K562 (cell line): Measurements from ENCODE around the gene HBB. TPM values are rescaled to one million over a fixed set of nuclear protein-coding genes. Genes with fewer than 3 reads are reported as not detected.

Source experiments
- ATAC-seq: fragments of 200-7000 bp; cut with Tn5 transposase; 3 replicates; pipeline ENCODE4 v1.9.1; 2020; ENCODE audit warnings: moderate library complexity
- BruUV-seq: library from RNA; stranded (reverse); fragments of 400-500 nt; replicated peaks from 2 replicates; lab custom pipeline; 2021; lab: Mats Ljungman, UMichigan
- CTCF ChIA-PET: fragments of 300-600 bp; formaldehyde crosslinking; extraction: SDS; loops from one replicate; lab custom pipeline; 2021; ENCODE audit warnings: low intra/inter-chr PET ratio; lab: Yijun Ruan, JAX
- POLR2A ChIA-PET: fragments of 300-600, 350-650 bp; sonication (Branson Sonifier 250); formaldehyde crosslinking; extraction: SDS; loops from one replicate; lab custom pipeline; 2021; ENCODE audit warnings: antibody characterized with exemption, inconsistent platforms; lab: Yijun Ruan, JAX
- DNase-seq, 4 experiments: peaks; one replicate each; pipeline versions ENCODE4 v3.0.0 to v3.0.0-alpha.2; 2011 to 2018; ENCODE audit warnings: low spot score in 3 of 4, mixed read lengths in 3 of 4; ENCODE audit errors: extremely low read depth in 1 of 4
- FAIRE-seq: peaks from 2 replicates; lab custom pipeline; 2011; peaks lifted over from hg19 to GRCh38; lab: Jason Lieb, UNC
- H2AFZ ChIP-seq: 2 replicates; pipeline ENCODE4 v1.6.0; 2011; ENCODE audit warnings: low read depth, low read length, control low read depth, inconsistent platforms
- H3K27ac ChIP-seq: fragments of 200-600 bp; 3 replicates; pipeline ENCODE4 v1.8.0; 2011; ENCODE audit warnings: low read depth, mild to moderate bottlenecking, control low read depth, inconsistent platforms, low read length, moderate library complexity, mixed read lengths; ENCODE audit errors: extremely low read depth
- H3K27me3 ChIP-seq, 2 experiments: fragments of 300-600 bp in 1 of 2; 2 replicates in 1 of 2; 3 replicates in 1 of 2; pipeline versions ENCODE4 v1.6.0 to v1.8.0; 2011; ENCODE audit warnings: inconsistent platforms in 2 of 2, low read length in 2 of 2, mild to moderate bottlenecking in 1 of 2, mixed read lengths in 1 of 2, moderate library complexity in 1 of 2; ENCODE audit not compliant: control insufficient read depth in 2 of 2, insufficient read depth in 2 of 2
- H3K36me3 ChIP-seq: fragments of 300-600 bp; 3 replicates; pipeline ENCODE4 v1.8.0; 2011; ENCODE audit warnings: mild to moderate bottlenecking, low read length, inconsistent platforms; ENCODE audit not compliant: control insufficient read depth, insufficient read depth
- H3K4me1 ChIP-seq, 2 experiments: fragments of 200-600 bp in 1 of 2; replicated peaks in 1 of 2; 2 replicates in 1 of 2; 3 replicates in 1 of 2; pipeline versions ENCODE4 v1.5.1 to v1.8.0; 2011; ENCODE audit warnings: inconsistent platforms in 2 of 2, low read length in 2 of 2, mild to moderate bottlenecking in 1 of 2, mixed read lengths in 1 of 2, moderate library complexity in 1 of 2; ENCODE audit not compliant: control insufficient read depth in 2 of 2, insufficient read depth in 2 of 2
- H3K4me2 ChIP-seq: 2 replicates; pipeline ENCODE4 v1.6.1; 2011; ENCODE audit warnings: low read length, control low read depth, inconsistent platforms, mixed read lengths; ENCODE audit not compliant: insufficient read depth
- H3K4me3 ChIP-seq: fragments of 200-600 bp; sonication (generic), shearing (Covaris generic); 2 replicates; pipeline ENCODE4 v1.5.1; 2016; ENCODE audit warnings: control low read depth, inconsistent platforms
- H3K79me2 ChIP-seq: fragments of 200-600 bp; 3 replicates; pipeline ENCODE4 v1.8.0; 2011; ENCODE audit warnings: low read length, inconsistent platforms; ENCODE audit not compliant: control insufficient read depth, insufficient read depth
- H3K9ac ChIP-seq, 2 experiments: 2 replicates each; pipeline versions ENCODE4 v1.6.0 to v1.6.1; 2011; ENCODE audit warnings: low read depth in 2 of 2, low read length in 2 of 2, control low read depth in 1 of 2, inconsistent platforms in 1 of 2, mild to moderate bottlenecking in 1 of 2, mixed read lengths in 1 of 2; ENCODE audit not compliant: insufficient read depth in 1 of 2
- H3K9me1 ChIP-seq: one replicate; pipeline ENCODE4 v1.6.0; 2011; ENCODE audit warnings: inconsistent platforms, mild to moderate bottlenecking, low read length, moderate library complexity; ENCODE audit not compliant: control insufficient read depth, insufficient read depth
- H3K9me3 ChIP-seq: replicated peaks from 2 replicates; pipeline ENCODE4 v1.5.1; 2011; ENCODE audit warnings: low read depth, low read length, inconsistent platforms; ENCODE audit not compliant: control insufficient read depth, insufficient read depth
- H4K20me1 ChIP-seq: replicated peaks from 2 replicates; pipeline ENCODE4 v1.6.1; 2011; ENCODE audit warnings: low read length, inconsistent platforms, mixed read lengths; ENCODE audit not compliant: control insufficient read depth, insufficient read depth
- CHD2 ChIP-seq: IDR thresholded peaks from 2 replicates; pipeline ENCODE4 v1.6.1; 2011; ENCODE audit warnings: low read depth, low read length
- DACH1 ChIP-seq: fragments of 450-650 bp; IDR thresholded peaks from 2 replicates; pipeline ENCODE4 v1.6.1; 2018; ENCODE audit not compliant: partially characterized antibody
- MLX ChIP-seq, 2 experiments: fragments of 450-650 bp in 1 of 2; sonication (generic) in 1 of 2; formaldehyde crosslinking; conservative IDR thresholded peaks; 2 replicates each; pipeline versions ENCODE4 v1.4.0 to v1.8.1; 2020 to 2022; ENCODE audit warnings: mild to moderate bottlenecking in 1 of 2, missing genetic modification reagents in 1 of 2
- NONO ChIP-seq, 2 experiments: fragments of 200-400 bp in 1 of 2; fragments of 450-650 bp in 1 of 2; formaldehyde crosslinking in 1 of 2; IDR thresholded peaks; 2 replicates each; pipeline ENCODE4 v1.6.1; 2017; ENCODE audit warnings: low read depth in 2 of 2, mild to moderate bottlenecking in 2 of 2, moderate library complexity in 2 of 2, low read length in 1 of 2
- PHF20 ChIP-seq: fragments of 450-650 bp; IDR thresholded peaks from 2 replicates; pipeline ENCODE4 v1.6.1; 2018; ENCODE audit not compliant: partially characterized antibody
- POLR2A ChIP-seq: fragments of 450-650 bp; conservative IDR thresholded peaks from 2 replicates; pipeline ENCODE4 v1.6.1; 2016
- RFX1 ChIP-seq: fragments of 450-650 bp; IDR thresholded peaks from 2 replicates; pipeline ENCODE4 v1.6.1; 2016; ENCODE audit warnings: mild to moderate bottlenecking, moderate library complexity
- SETDB1 ChIP-seq: IDR thresholded peaks from one replicate; pipeline ENCODE4 v1.6.1; 2012; ENCODE audit warnings: low read length, control low read depth, inconsistent platforms
- WGBS: fragments of 100-300 bp; shearing (Covaris generic); methylation state at CpG from one replicate; pipeline ENCODE4 v1.1.6; 2016; ENCODE audit warnings: low coverage, mixed read lengths; ENCODE audit not compliant: insufficient coverage; ENCODE audit errors: missing lambda C conversion rate; 5-methylcytosine and 5-hydroxymethylcytosine counted together
- in situ Hi-C: fragments of 300-500 bp; cut with MboI; formaldehyde crosslinking; loops from 4 replicates; pipeline ENCODE4 v1.15.0; 2018; ENCODE audit warnings: inconsistent platforms, mixed read lengths
- intact Hi-C: fragments of 100-400 bp; cut with micrococcal nuclease; formaldehyde crosslinking; loops from 2 replicates; pipeline ENCODE4 v1.14.2; 2022
- polyA plus RNA-seq, 8 experiments: library from polyadenylated mRNA; depleted of rRNA in 4 of 8; stranded (reverse) in 5 of 8; unstranded in 3 of 8; fragments of >200 nt; fragmentation: Nextera tagmentation in 2 of 8; fragmentation: Illumina TruSeq in 1 of 8; extraction: Ambion mirVana in 2 of 8; extraction: Trizol in 1 of 8; gene quantifications; 2 replicates each; pipeline versions ENCODE4 v1.2.1 to v1.2.3, GENCODE V29; 2011 to 2014; ENCODE audit warnings: inconsistent platforms in 1 of 8, missing spikeins in 1 of 8
- total RNA-seq, 7 experiments: library from RNA; depleted of rRNA in 6 of 7; stranded (reverse); fragments of >200 nt in 6 of 7; fragmentation: Illumina TruSeq in 2 of 7; extraction: Trizol in 2 of 7; gene quantifications; 2 replicates each; pipeline versions ENCODE4 v1.2.1 to v1.2.3, GENCODE V29; 2011 to 2021; ENCODE audit warnings: low replicate concordance in 1 of 7
- TF ChIP-seq, protein P1 (sequence below): fragments of 450-650 bp; IDR thresholded peaks from 2 replicates; pipeline ENCODE4 v1.6.1; 2016; ENCODE audit warnings: low read depth
- TF ChIP-seq, protein P2 (sequence below): fragments of 250-450 bp; sonication (Bioruptor Pico); IDR thresholded peaks from 2 replicates; pipeline ENCODE4 v1.5.0; 2021
- TF ChIP-seq, protein P3 (sequence below): sonication (generic); formaldehyde crosslinking; IDR thresholded peaks from 2 replicates; pipeline ENCODE4 v1.8.0; 2022; ENCODE audit warnings: missing genetic modification reagents, mild to moderate bottlenecking, borderline replicate concordance

The HBB gene
- total and polyA plus RNA-seq, 9 of the 15 experiments (the other 6 are each of a cell fraction or from before 2014, with no cell fraction given): 0.33 to 3.4 (median 1.2) TPM; not detected in 2

- no peaks in the 10 kb centered on the region; the same call in 2 of the 3 replicates for H3K36me3 ChIP-seq
- peaks cover 11 to 36% of the 10 kb centered on the region in 2 experiments for H3K4me1 ChIP-seq
- H3K4me3 ChIP-seq: no peak overlapping the region
- no peaks in the 10 kb centered on the region for H3K27me3 ChIP-seq
- no peak for ATAC-seq
- H4K20me1 ChIP-seq: no peaks in the 10 kb centered on the region
- ChIA-PET POLR2A (interaction anchor here (1.3 kb wide), 1 partner anchor 9 kb away, joined by 10 read pairs; no protein-coding TSS in a partner anchor), CTCF (no interaction called here)
- no peak overlapping the region for H3K27ac ChIP-seq
- no peak for DNase-seq
- FAIRE-seq: no peak
- TF ChIP-seq POLR2A: no peak
- TF ChIP-seq CHD2: no peak
- TF ChIP-seq RFX1: peak; percentile 53
- no peak for TF ChIP-seq PHF20
- TF ChIP-seq, protein P1, sequence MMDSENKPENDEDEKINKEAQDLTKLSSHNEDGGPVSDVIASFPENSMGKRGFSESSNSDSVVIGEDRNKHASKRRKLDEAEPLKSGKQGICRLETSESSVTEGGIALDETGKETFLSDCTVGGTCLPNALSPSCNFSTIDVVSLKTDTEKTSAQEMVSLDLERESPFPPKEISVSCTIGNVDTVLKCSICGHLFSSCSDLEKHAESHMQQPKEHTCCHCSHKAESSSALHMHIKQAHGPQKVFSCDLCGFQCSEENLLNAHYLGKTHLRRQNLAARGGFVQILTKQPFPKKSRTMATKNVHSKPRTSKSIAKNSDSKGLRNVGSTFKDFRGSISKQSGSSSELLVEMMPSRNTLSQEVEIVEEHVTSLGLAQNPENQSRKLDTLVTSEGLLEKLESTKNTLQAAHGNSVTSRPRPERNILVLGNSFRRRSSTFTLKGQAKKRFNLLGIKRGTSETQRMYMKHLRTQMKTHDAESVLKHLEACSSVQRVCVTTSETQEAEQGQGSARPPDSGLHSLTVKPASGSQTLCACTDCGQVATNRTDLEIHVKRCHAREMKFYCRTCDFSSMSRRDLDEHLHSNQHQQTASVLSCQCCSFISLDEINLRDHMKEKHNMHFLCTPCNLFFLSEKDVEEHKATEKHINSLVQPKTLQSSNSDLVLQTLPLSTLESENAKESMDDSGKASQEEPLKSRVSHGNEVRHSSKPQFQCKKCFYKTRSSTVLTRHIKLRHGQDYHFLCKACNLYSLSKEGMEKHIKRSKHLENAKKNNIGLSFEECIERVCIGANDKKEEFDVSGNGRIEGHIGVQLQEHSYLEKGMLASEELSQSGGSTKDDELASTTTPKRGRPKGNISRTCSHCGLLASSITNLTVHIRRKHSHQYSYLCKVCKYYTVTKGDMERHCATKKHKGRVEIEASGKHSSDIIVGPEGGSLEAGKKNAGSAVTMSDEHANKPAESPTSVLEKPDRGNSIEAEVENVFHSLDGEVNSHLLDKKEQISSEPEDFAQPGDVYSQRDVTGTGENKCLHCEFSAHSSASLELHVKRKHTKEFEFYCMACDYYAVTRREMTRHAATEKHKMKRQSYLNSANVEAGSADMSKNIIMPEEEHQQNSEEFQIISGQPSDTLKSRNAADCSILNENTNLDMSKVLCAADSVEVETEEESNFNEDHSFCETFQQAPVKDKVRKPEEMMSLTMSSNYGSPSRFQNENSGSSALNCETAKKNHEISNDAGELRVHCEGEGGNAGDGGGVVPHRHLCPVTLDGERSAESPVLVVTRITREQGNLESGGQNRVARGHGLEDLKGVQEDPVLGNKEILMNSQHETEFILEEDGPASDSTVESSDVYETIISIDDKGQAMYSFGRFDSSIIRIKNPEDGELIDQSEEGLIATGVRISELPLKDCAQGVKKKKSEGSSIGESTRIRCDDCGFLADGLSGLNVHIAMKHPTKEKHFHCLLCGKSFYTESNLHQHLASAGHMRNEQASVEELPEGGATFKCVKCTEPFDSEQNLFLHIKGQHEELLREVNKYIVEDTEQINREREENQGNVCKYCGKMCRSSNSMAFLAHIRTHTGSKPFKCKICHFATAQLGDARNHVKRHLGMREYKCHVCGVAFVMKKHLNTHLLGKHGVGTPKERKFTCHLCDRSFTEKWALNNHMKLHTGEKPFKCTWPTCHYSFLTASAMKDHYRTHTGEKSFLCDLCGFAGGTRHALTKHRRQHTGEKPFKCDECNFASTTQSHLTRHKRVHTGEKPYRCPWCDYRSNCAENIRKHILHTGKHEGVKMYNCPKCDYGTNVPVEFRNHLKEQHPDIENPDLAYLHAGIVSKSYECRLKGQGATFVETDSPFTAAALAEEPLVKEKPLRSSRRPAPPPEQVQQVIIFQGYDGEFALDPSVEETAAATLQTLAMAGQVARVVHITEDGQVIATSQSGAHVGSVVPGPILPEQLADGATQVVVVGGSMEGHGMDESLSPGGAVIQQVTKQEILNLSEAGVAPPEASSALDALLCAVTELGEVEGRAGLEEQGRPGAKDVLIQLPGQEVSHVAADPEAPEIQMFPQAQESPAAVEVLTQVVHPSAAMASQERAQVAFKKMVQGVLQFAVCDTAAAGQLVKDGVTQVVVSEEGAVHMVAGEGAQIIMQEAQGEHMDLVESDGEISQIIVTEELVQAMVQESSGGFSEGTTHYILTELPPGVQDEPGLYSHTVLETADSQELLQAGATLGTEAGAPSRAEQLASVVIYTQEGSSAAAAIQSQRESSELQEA: no peak
- TF ChIP-seq, protein P2, sequence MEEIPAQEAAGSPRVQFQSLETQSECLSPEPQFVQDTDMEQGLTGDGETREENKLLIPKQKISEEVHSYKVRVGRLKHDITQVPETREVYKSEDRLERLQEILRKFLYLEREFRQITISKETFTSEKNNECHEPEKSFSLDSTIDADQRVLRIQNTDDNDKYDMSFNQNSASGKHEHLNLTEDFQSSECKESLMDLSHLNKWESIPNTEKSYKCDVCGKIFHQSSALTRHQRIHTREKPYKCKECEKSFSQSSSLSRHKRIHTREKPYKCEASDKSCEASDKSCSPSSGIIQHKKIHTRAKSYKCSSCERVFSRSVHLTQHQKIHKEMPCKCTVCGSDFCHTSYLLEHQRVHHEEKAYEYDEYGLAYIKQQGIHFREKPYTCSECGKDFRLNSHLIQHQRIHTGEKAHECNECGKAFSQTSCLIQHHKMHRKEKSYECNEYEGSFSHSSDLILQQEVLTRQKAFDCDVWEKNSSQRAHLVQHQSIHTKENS (CRISPR knock-in tag): no peak
- TF ChIP-seq DACH1: peak; percentile 56
- TF ChIP-seq SETDB1: no peak
- TF ChIP-seq NONO (IDR thresholded peaks at IDR 0.05; ENCODE audit: low read depth in 2 of 2, low read length in 1 of 2): no peak
- TF ChIP-seq, protein P3, sequence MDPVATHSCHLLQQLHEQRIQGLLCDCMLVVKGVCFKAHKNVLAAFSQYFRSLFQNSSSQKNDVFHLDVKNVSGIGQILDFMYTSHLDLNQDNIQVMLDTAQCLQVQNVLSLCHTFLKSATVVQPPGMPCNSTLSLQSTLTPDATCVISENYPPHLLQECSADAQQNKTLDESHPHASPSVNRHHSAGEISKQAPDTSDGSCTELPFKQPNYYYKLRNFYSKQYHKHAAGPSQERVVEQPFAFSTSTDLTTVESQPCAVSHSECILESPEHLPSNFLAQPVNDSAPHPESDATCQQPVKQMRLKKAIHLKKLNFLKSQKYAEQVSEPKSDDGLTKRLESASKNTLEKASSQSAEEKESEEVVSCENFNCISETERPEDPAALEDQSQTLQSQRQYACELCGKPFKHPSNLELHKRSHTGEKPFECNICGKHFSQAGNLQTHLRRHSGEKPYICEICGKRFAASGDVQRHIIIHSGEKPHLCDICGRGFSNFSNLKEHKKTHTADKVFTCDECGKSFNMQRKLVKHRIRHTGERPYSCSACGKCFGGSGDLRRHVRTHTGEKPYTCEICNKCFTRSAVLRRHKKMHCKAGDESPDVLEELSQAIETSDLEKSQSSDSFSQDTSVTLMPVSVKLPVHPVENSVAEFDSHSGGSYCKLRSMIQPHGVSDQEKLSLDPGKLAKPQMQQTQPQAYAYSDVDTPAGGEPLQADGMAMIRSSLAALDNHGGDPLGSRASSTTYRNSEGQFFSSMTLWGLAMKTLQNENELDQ (CRISPR knock-in tag): no peak
- TF ChIP-seq MLX (CRISPR knock-in tag; conservative IDR thresholded peaks at IDR 0.05): no peak
- H3K4me2 ChIP-seq: no peak overlapping the region
- BruUV-seq: no TSS peak
- 82% methylated on average over 1 of the region's 1 CpG for WGBS
- H3K9ac ChIP-seq: no peak overlapping the region
- H3K9me1 ChIP-seq: no peaks in the 10 kb centered on the region
- no peaks in the 10 kb centered on the region for H3K9me3 ChIP-seq
- intact Hi-C loops: no loop called here
- in situ Hi-C loops: no loop called here
- H2AFZ ChIP-seq: no peak overlapping the region
- no peaks in the 10 kb centered on the region; the same call in 2 of the 3 replicates for H3K79me2 ChIP-seq
Observed at GRCh38 chr11:5233307-5233706, 6.4 kb upstream of the HBB start.
